ENCODE measurements around the gene OR5H14.
"Not testable (repeated sequence)": the region's sequence is repeated elsewhere in the genome, so short reads cannot be mapped to it uniquely, and the experiment has no call there.

The OR5H14 gene

GRCh38 chr3:98147179-98147578 is at the start of gene OR5H14:
OR5H14 (plus strand) TSS chr3:98147479; CDS start chr3:98149386, 1,907 bp downstream.
- no peak for DNase-seq

DNA sequence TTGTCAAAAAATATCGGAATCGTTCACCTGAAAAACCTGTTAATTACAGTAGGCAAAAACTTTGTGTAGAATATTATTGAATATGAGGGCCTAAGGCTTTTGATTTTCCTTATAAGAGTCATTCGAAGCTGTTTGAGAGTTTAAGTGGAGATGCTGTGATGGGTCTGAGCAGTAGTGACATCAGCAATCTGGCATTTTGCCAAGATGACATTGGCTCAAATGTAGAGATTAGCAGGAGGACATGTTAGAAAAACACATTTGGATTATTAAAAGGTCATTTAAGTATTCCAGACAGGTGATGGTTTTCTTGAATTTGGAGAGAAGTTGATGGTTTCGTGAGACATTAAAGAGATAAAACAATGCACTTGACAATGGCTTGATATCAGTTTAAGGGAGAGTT is 47.4 kb upstream of the OR5H14 start:
- no peak for DNase-seq

- DNase-seq: no peak
These were observed 39.1 kb upstream of the OR5H14 start for GRCh38 chr3:98108162-98108561.

DNA sequence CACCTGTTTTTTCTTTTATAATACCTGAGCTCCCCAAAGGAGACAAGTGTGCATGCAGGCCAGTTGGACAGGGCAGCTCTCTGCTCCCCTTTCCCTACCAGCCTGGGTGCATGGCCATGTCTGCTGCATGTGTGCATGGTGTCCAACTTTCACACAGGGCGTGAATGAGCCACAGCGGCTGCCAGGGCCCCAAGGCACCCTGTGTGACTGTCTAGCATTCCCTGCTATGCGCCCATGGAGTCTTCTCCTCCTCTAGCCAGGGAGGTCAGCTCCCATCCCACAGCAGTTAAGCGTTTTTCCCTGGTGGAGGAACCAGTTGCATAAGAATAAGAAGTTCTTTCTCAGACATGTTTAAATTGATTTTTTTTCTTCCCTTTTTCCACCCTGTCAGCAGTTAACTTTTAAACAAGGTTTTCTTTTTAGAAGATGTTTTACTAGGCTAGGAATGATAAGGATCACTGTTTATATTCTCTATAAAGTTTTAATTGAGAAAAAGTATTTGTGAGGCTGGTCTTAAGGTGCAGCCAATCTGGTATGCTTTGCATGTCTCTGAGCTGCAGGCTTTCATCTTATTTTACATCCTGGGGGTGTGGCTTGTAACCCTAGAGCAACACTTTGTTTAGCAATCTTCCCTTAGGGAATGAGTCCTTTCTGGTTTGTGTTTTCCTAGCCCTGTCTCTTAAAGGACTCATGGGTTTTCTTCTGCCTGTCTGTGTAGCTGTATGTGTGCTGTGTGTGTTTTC is 37.3 kb upstream of the OR5H14 start:
- no peak for DNase-seq

DNA sequence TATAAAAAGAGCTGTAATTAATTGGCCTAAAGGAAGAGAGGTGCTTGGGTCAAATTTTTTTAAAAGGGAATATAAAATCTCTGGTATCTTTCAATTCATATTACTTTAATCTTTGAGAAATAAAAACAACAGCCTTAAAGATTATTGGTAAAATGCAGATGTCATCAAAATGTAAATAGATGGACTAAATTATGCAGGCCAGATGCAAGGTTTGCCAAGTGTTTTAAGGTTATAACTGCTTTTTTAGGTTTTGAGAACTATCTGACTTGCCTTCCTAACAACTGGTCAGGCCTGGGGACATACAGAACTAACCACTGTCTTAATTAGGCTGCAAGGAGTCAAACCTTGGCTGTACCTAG is 36.8 kb upstream of the OR5H14 start:
- no peak for DNase-seq

DNA sequence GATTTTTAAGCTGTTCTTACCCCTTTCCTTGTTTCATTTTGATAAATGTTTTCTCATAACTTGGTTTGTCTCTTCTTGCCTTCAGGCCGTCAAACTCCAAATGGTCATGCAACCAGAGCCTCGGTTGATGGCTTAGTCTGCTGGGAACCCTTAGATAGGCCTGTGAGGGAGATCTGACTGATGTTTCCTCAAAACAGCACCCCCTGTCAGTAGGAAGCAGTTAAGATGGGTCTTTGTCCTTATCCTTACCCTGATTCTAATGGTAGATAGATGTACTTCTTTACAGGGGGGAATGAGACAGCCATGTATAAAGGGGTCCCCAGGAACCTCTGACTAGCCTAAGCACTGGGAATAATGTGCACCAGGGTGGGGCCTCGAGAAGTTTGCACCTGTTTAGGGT is 33.0 kb upstream of the OR5H14 start:
- no peak for DNase-seq

GRCh38 chr3:98115717-98116116 is 31.6 kb upstream of the OR5H14 start:
- no peak for DNase-seq

- no peak for DNase-seq
These were observed 16.9 kb upstream of the OR5H14 start, which contains the start of gene OR5H1 for GRCh38 chr3:98130421-98130820. OR5H1 (plus strand) TSS chr3:98130721; CDS start chr3:98132698, 1,977 bp downstream.

DNA sequence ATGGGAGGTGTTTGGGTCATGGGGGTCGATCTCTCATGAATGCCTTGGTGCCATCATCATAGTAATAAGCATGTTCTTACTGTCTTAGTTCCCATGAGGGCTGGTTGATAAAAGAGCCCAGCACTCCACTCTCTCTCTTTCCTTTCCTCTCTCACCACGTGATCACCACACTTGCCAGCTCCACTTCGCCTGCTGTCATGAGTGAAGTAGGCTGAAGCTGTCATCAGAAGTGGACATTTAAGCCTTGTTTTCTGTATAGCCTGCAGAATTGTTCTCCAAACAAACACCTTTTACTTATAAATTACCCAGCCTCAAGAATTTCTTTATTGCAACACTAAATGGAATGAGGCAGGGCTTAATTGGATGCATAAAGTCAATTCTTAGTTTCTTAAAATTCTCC is 10.6 kb upstream of the OR5H14 start:
- DNase-seq: no peak

- DNase-seq: not testable (repeated sequence)
These were observed 9.3 kb upstream of the OR5H14 start for GRCh38 chr3:98137826-98138557.

DNA sequence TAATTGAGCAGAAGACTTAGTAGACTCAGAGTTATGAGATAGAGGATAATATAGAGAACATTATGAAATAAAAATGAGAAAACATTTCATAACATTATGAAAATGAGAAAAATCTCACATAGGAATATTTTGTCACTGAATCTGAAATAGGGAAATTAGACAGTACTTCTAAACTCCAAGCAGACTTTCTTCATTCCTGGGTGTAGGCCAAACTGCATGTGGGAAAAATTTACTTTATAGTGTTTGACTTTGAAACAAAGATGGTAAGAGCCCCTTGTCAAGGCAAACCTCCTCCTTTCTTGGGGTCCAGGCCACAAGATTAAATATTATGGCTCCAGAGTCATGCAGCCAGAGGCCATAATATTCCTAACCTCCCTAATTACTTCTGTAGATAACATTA is 6.7 kb upstream of the OR5H14 start:
- DNase-seq: no peak

DNA sequence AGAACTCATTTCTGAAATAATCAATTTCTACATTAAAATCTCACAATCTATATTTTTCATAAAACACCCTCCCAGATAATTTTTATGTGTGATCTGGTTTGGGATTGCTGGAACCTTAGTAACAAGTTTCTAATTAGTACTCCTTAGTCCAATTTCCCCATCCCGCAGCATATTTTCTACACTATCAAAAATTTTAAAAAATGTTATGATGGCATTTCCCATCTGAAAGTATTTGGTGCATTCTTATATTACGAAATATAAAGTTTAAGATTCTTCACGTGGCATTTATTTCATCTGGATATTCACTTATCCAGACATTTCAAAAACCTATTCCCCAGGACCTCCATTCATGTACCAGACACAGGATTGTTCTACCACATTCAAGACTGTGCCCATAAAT is 1.5 kb downstream of the OR5H14 start:
- no peak for DNase-seq

DNA sequence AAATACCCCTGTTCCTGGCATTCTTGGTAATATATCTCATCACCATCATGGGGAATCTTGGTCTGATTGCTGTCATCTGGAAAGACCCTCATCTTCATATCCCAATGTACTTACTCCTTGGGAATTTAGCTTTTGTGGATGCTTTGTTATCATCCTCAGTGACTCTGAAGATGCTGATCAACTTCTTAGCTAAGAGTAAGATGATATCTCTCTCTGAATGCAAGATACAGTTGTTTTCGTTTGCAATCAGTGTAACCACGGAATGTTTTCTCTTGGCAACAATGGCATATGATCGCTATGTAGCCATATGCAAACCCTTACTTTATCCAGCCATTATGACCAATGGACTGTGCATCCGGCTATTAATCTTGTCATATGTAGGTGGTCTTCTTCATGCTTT is 2.2 kb downstream of the OR5H14 start:
- not testable (repeated sequence) for DNase-seq

- DNase-seq: no peak
These were observed 4.0 kb downstream of the OR5H14 start for GRCh38 chr3:98151241-98151640.

- no peak for DNase-seq
These were observed 19.1 kb downstream of the OR5H14 start, which contains the start of gene OR5H15 for GRCh38 chr3:98166396-98166795. OR5H15 (plus strand) TSS chr3:98166696; CDS start chr3:98168700, 2,004 bp downstream.

DNA sequence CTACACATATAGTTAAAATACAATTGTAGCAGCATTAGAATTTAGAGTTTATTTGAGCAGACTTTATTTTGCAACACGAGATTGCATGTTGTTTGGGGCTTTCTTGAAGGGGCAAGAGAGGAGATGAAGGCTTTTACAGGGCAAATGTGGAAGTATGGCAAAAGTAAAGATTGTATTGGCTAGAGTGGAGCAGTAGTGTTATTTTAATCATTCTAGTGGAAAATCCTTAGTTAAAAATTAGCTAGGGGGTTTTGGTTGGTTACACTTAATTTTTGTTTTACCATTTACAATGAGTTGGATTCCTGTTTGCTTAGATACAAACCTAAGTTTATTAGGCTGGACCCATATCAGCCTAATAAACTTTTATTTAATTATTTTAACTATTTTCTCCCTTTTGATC is 23.8 kb downstream of the OR5H14 start:
- no peak for DNase-seq

DNA sequence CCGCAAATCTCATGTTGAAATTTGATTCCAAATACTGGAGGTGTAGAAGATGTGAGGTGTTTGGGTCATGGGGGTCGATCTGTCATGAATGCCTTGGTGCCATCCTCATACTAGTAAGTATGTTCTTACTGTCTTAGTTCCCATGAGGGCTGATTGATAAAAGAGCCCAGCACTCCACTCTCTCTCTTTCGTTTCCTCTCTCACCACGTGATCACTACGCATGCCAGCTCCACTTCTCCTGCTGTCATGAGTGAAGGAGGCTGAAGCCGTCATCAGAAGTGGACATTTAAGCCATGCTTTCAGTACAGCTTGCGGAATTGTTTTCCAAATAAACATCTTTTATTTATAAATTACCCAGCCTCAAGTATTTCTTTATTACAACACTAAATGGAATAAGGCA is 25.3 kb downstream of the OR5H14 start:
- no peak for DNase-seq

DNA sequence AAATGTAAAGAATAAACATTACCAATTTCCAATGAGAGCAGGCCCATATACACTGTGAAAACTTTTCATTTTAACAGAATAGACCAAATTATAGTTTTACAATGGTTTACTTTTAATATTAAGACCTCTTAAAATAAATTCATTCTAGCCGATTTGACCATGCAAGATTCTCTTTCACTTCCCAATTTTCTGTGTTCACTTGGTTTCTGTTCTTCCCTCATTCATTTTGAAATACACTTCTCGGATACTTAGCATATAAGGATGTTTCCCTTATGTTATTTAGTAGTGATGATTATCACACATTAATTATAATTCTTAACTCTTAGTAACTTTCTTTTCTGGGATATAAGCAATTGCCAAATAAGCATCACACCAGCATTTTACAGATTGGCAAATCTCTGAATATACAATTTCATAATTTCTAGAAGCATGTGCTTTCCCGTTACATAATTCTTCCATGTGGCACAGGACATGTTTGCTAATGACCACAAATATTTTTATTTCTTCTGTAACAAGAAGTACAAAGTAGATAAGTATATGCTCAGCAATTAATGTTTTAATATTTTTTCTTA is 33.1 kb downstream of the OR5H14 start:
- DNase-seq: no peak

DNA sequence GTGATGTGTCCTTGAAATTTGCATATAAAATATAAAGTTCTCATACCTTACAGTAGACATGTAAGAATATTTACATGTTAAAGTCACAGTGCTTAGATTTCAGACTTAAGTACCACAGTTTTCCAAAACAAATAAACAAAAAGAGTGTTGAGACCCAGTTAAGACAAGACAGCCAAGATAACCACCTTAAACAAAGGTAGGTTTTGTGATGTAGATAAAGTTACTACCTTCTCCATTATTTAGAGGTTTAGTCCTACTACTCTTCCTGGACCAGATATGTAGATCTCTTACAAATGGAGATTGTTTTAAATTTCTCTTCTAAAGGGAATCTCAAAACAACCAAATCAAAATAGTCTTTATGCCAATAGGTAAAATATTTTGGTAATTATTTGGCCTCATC is 34.9 kb downstream of the OR5H14 start:
- DNase-seq: no peak

GRCh38 chr3:98185180-98185579 is 37.9 kb downstream of the OR5H14 start:
- no peak for DNase-seq

GRCh38 chr3:98188545-98188944 is 41.3 kb downstream of the OR5H14 start:
- no peak for DNase-seq

GRCh38 chr3:98190911-98191310 is 43.6 kb downstream of the OR5H14 start:
- DNase-seq: not testable (repeated sequence)

DNA sequence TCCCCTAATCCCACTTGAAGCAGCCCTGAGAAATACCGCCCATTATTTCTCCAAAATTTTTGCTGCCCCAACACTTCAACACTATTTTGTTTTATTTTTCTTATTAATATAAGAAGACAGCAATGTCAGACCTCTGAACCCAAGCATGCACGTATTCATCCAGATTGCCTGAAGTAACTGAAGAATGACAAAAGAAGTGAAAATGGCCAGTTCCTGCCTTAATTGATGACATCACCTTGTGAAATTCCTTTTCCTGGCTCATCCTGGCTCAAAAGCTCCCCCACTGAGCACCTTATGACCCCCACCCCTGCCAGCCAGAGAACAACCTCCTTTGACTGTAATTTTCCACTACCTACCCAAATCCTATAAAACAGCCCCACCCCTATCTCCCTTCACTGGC is 49.0 kb downstream of the OR5H14 start:
- not testable (repeated sequence) for DNase-seq

DNA sequence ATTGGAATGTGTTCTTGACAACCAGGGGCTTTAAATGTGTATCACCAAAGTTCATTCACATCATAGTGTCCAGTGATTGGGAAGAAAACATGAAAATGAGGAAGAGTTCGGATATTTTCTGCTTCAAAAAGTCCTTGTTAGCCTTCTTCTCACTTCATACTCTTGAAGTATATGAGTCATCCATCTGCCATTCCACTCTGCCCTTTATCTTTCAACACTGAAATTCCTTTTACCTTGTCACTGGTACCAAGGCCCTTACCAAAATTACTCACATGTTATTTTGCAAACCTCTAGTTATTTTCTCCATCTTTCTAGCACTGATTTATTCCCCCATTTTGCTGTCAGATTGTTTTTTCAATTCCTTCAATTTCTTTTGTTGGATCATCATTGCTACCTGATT is 51.7 kb downstream of the OR5H14 start:
- no peak for DNase-seq

All from NCI-H1930 (cell line).